HG02588 (cell line): Measurements from ENCODE around the gene HSPA1L.
"Not testable (repeated sequence)": the region's sequence is repeated elsewhere in the genome, so short reads cannot be mapped to it uniquely, and the experiment has no call there.

Source experiments
- ATAC-seq: cut with Tn5 transposase; IDR thresholded peaks from one replicate; pipeline ENCODE4 v1.9.1; 2021; ENCODE audit warnings: mild to moderate bottlenecking, moderate library complexity; ENCODE audit not compliant: unreplicated experiment

Gene HSPA1L

GRCh38 chr6:31817133-31817928 is 2.2 kb upstream of the HSPA1L start:
- ATAC-seq = not testable (repeated sequence)

DNA sequence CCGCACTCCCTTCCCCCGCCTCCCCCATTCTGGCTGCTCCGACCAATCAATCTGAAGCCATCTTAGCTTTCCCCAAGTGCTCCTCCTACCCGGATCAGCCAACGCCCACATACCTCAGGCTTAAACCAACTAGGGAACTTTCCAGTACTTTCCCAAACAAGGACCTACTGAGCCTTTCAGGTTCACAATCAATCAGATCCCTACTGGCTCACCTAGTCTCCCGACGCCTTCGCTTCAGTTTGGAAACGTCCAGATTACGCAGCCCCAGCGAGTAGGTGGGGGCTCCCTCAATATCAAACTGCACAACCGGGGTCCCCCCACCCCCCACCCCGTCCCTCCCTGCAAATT is 432 bp downstream of the HSPA1L start:
- ATAC-seq = no peak

GRCh38 chr6:31813465-31813849 is 1.6 kb downstream of the HSPA1L start:
- no peak for ATAC-seq

DNA sequence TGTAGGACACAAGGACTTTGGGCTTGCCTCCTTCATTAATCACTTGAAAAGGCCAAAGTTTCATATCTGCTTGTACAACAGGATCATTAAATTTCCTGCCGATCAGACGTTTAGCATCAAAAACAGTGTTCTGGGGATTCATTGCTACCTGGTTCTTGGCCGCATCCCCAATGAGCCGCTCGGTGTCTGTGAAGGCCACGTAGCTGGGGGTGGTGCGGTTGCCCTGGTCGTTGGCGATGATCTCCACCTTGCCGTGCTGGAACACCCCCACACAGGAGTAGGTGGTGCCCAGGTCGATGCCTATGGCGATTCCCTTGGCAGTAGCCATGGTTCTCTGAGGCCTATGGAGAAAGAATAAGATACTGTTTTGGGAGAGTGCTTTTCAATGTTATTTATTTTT is 3.4 kb downstream of the HSPA1L start:
- no peak for ATAC-seq

- ATAC-seq = not testable (repeated sequence)
These were observed 6.5 kb downstream of the HSPA1L start for GRCh38 chr6:31808599-31808998.

DNA sequence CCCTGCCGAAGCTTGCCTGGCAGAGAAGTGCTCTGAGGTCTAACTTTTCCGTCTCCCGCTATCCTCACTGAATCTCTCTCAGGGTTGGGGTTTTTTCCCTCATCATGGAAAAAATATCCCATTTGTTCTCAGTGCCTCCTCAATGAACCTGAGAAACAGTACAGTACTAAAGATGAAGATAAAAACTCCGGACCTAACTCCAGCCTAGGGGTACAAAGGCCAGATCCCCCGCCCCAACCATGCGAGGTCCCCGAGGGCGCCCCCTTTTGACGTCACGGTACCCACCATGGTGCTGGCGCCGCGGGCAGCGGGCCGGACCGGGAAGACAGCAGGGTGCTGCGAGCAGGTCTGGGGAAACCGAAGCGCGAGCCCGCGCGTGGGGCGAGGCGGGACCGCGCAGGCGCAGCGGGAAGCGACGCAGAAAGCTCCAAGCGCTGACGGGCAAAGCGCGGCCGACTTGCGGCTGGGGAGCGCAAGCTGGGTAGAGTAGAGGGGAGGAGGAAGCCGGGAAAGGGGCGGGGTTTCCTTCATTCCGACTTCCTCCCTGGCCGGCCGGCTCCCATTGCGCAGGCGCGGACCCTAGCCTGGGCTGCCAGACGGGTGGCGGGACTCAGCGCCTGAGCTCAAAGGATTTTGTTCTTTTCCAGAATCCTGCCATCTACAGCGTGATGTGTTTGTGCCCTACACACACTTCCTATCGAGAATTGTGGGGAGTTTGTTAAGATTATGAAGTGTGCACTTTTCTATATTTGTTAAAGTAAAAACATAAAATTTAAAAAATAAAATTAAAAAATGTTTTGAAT is 8.4 kb downstream of the HSPA1L start, which contains the start of gene LSM2:
Gene LSM2, minus strand, starts transcription at position 497 of the 803 bp plus-strand sequence. Its CDS starts 209 bp downstream, at position 288.
- ATAC-seq = peak; percentile 92

DNA sequence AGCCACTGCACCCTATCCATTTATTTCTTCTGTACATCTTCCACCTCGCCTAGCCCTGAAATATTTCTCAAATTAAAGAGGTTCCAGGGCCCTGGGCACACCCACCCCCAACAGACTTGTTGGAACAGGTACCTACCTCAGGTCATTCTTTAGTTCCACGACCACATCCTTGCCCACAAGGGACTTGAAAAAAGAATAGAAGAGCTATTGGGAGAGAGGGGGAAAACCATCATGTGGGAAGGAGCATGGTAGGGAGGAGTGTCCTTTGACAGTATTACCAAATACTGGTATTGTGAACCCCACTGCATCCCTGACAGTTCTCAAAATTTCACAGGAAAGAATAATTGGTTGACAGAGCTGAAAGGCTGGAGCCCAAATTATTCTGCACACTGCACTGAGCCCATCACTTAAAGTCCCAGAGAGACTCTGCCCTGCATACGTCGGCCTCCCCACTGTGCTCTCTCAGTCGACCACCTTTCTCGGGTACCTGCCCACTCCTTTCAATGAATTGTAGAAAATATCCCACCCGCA is 9.1 kb downstream of the HSPA1L start:
- ATAC-seq = peak; percentile 13

DNA sequence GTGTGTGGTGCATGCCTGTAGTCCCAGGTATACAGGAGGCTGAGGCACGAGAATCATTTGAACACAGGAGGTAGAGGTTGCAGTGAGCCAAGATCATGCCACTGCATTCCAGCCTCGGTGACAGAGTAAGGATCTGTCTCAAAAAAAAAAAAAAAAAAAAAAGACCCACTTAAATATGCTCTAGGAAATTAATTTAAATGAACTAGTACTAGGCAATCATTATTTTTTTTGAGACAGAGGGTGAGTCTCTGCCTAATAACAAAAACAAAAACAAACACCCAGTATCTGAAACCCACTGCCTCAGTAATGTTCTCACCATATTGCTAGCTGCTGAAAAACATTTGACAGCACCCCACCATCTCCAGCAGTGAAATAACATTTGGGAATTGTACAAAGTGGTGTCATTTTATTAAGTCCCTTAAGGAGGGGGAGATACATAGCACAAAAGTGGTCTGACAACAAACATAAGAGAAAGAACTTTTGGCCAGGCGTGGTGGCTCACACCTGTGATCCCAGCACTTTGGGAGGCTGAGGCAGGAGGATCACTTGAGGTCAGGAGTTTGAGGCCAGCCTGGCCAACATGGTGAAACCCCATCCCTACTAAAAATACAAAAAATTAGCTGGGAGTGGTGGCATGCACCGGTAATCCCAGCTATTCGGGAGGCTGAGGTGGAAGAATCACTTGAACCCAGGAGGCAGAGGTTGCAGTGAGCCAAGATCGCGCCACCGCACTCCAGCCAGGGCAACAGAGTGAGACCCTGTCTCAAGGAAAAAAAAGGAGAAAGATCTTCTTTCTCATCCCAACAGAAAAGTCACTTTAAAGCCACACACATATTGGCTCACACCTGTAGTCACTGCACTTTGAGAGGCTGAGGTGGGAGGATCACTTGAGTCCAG is 13.8 kb downstream of the HSPA1L start:
- ATAC-seq = not testable (repeated sequence)

GRCh38 chr6:31799781-31800180 is 15.3 kb downstream of the HSPA1L start:
- ATAC-seq = no peak

DNA sequence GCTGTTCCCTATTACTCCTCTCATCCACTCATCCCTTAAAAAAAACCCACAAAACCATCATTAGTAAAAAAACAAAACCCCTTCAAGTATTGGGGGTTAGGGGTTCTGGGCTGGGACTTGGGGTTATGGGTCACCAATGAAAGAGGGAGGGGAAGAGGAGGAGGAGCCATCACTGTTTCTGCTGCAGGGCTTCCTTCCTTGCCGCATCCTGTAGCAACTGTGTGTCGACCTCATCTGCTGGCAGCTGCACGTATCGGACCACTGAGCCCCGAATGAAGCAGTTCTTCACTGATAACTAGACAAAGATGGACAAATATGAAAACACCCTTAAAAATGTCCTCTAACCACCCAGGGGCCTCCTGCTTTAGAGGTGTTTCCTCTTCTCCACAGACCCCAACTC is 17.5 kb downstream of the HSPA1L start:
- no peak for ATAC-seq

DNA sequence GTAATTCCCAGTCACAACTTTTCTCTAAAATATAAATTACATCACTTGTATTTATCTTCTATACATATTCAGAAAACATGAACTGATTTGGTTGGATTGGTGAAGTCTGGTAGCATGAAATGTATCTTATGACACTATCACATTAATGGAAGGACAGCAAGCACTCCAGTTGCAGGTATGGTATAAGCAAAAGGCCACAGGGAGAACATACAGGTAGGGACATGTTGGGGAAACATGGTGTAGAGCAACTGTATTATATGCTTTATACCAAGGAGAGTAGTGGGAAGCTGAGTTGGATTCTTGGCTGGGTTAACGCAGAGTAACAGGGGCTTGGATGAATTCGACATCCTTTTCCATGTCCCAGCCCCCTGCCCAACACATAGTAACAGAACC is 18.1 kb downstream of the HSPA1L start:
- no peak for ATAC-seq

- ATAC-seq = peak; percentile 78
These were observed 19.3 kb downstream of the HSPA1L start, which contains the start of gene VARS1 for GRCh38 chr6:31795616-31796298. VARS1 (minus strand) TSS chr6:31795752; CDS start chr6:31795217, 535 bp downstream.

- ATAC-seq = peak; percentile 4
These were observed 20.0 kb downstream of the HSPA1L start for GRCh38 chr6:31794866-31795615.

DNA sequence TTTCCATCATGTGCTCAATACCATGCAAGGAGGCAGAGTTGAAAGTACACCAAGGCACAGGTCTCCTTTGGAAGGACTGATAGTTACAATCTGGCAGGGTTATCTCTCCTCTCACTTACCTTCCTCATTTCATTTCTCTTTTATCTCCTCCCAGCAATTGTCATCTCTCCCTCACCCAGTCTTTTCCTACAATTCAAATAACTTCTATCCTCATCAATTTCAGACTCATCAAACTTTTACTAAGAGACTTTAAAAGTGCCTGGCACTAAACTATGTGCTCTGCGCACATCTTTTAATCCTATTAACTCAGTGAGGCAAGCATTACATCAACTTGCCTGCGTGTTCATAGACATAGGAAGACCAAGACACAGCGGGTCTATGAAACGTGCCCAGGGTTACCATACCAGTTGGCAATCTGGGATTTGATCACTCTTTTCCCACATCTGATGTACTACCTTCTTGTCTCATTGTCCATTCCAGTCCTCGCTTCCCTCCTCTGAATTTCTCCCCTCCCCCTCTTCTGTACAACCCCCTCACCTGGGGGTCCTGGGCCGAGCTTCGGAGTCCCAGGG is 20.7 kb downstream of the HSPA1L start:
- ATAC-seq = no peak

DNA sequence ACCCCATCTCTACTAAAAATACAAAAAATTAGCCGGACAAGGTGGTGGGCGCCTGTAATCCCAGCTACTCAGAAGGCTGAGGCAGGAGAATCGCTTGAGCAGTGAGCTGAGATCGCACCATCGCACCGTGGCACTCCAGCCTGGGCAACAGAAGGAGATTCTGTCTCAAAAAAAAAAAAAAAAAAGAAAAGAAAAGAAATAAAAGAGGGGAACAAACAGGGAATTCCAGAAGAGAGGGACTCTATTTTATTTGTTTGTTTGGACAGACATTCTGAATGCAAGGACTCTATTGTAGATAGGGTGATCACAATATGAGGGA is 21.2 kb downstream of the HSPA1L start:
- not testable (repeated sequence) for ATAC-seq

- ATAC-seq = no peak
These were observed 22.3 kb downstream of the HSPA1L start for GRCh38 chr6:31792761-31793171.

GRCh38 chr6:31792090-31792374 is 23.1 kb downstream of the HSPA1L start:
- ATAC-seq = no peak

DNA sequence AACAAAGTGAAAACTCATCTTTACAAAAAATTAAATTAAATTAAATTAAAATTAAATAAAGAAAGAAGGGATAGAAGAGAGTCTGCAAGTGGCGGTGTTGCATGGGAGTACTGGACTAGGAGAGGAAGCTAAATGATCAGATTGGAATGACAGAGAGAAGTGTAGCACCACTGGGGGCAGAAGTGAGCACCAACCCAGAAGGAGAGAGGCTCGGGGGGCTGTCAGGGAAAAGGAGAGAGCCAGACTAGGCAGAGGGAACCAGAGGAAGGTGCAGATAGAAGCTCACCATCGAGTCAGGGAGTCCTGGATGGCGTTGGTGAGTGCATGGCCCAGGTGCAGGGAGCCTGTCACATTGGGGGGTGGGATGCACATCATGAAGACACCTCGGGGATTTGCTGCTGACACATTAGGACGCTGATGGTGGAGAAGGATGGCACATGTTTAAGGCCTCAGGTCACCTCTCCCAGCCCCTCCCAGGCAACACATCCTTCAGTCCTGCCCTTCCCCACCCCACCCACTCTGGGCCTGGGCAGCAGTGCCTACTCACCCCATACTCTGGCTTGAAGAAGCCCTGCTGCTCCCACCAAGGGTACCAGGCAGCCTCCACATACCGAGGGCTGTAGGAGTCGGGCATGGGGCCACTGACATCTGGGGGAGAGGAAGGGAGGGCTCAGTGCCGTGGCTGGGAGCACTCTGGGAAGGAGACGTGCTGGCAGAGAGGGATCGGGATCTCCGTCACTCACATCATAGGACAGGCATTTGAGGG is 23.6 kb downstream of the HSPA1L start:
- no peak for ATAC-seq

GRCh38 chr6:31785475-31785874 is 29.6 kb downstream of the HSPA1L start:
- ATAC-seq = no peak
